SK-N-SH treated with all-trans-retinoic acid at 6 μM for 48 hours (cell line): Measurements from ENCODE around the gene PBX4.

Experiments
- ATAC-seq: fragments of 200-7000 bp; cut with Tn5 transposase; 3 replicates; pipeline ENCODE4 v1.9.1; 2020; ENCODE audit warnings: mild to moderate bottlenecking, moderate library complexity
- ARNTL ChIP-seq: fragments of 450-650 bp; formaldehyde crosslinking; IDR thresholded peaks from 2 replicates; pipeline ENCODE4 v1.5.0; 2020; ENCODE audit warnings: low read depth, mild to moderate bottlenecking, moderate library complexity, borderline replicate concordance
- BACH2 ChIP-seq: fragments of 250-450 bp; sonication (Bioruptor Pico); IDR thresholded peaks from 2 replicates; pipeline ENCODE4 v1.9.0; 2021; ENCODE audit warnings: mild to moderate bottlenecking, borderline replicate concordance
- CREB5 ChIP-seq: fragments of 250-450 bp; sonication (Bioruptor Pico); IDR thresholded peaks from 2 replicates; pipeline ENCODE4 v1.5.1; 2020; ENCODE audit warnings: low read depth, mild to moderate bottlenecking, moderate library complexity
- CSDC2 ChIP-seq: fragments of 250-450 bp; sonication (Bioruptor Pico); IDR thresholded peaks from 2 replicates; pipeline ENCODE4 v1.5.0; 2020; ENCODE audit warnings: mild to moderate bottlenecking, moderate library complexity
- ESRRG ChIP-seq: fragments of 250-450 bp; sonication (Bioruptor Pico); IDR thresholded peaks from 2 replicates; pipeline ENCODE4 v1.6.1; 2021; ENCODE audit warnings: mild to moderate bottlenecking
- GLIS3 ChIP-seq: fragments of 250-450 bp; sonication (Bioruptor Pico); IDR thresholded peaks from 2 replicates; pipeline ENCODE4 v1.5.0; 2020; ENCODE audit warnings: mild to moderate bottlenecking, moderate library complexity
- ISL1 ChIP-seq: fragments of 250-450 bp; sonication (Bioruptor Pico); IDR thresholded peaks from 2 replicates; pipeline ENCODE4 v2.1.2; 2022; ENCODE audit warnings: mild to moderate bottlenecking, moderate library complexity
- OSR1 ChIP-seq: fragments of 250-450 bp; sonication (Bioruptor Pico); IDR thresholded peaks from 2 replicates; pipeline ENCODE4 v1.8.0; 2022; ENCODE audit warnings: moderate library complexity, mild to moderate bottlenecking, inconsistent platforms
- PATZ1 ChIP-seq: fragments of 250-450 bp; sonication (Bioruptor Pico); IDR thresholded peaks from 2 replicates; pipeline ENCODE4 v1.8.0; 2020; ENCODE audit warnings: mild to moderate bottlenecking, moderate library complexity, borderline replicate concordance
- POU6F1 ChIP-seq: fragments of 250-450 bp; sonication (Bioruptor Pico); IDR thresholded peaks from 2 replicates; pipeline ENCODE4 v1.8.0; 2021; ENCODE audit warnings: low read depth, mild to moderate bottlenecking, moderate library complexity, borderline replicate concordance
- PPARA ChIP-seq: fragments of 250-450 bp; sonication (Bioruptor Pico); IDR thresholded peaks from 2 replicates; pipeline ENCODE4 v1.5.0; 2020; ENCODE audit warnings: mild to moderate bottlenecking, borderline replicate concordance
- RARB ChIP-seq: fragments of 250-450 bp; sonication (Bioruptor Pico); IDR thresholded peaks from 2 replicates; pipeline ENCODE4 v1.8.0; 2021; ENCODE audit warnings: mild to moderate bottlenecking, moderate library complexity
- TCF4 ChIP-seq: fragments of 250-450 bp; sonication (Bioruptor Pico); IDR thresholded peaks from 2 replicates; pipeline ENCODE4 v1.8.0; 2021; ENCODE audit warnings: mild to moderate bottlenecking, moderate library complexity, borderline replicate concordance
- TOX ChIP-seq: fragments of 250-450 bp; sonication (Bioruptor Pico); IDR thresholded peaks from 2 replicates; pipeline ENCODE4 v1.8.0; 2021; ENCODE audit warnings: mild to moderate bottlenecking, moderate library complexity, borderline replicate concordance
- TSHZ2 ChIP-seq: fragments of 250-450 bp; sonication (Bioruptor Pico); IDR thresholded peaks from 2 replicates; pipeline ENCODE4 v1.5.0; 2020; ENCODE audit warnings: mild to moderate bottlenecking, moderate library complexity
- ZC3H10 ChIP-seq: fragments of 250-450 bp; sonication (Bioruptor Pico); IDR thresholded peaks from 2 replicates; pipeline ENCODE4 v1.5.1; 2021; ENCODE audit warnings: mild to moderate bottlenecking, moderate library complexity
- ZFP3 ChIP-seq: fragments of 250-450 bp; sonication (Bioruptor Pico); IDR thresholded peaks from 2 replicates; pipeline ENCODE4 v1.5.0; 2020; ENCODE audit warnings: mild to moderate bottlenecking, moderate library complexity
- ZFP30 ChIP-seq: fragments of 450-650 bp; formaldehyde crosslinking; IDR thresholded peaks from 2 replicates; pipeline ENCODE4 v1.5.0; 2022; ENCODE audit warnings: mild to moderate bottlenecking, moderate library complexity
- ZNF565 ChIP-seq: fragments of 450-650 bp; formaldehyde crosslinking; conservative IDR thresholded peaks from 2 replicates; pipeline ENCODE4 v1.5.0; 2020; ENCODE audit warnings: low read depth, mild to moderate bottlenecking, moderate library complexity
- ZNF70 ChIP-seq: fragments of 450-650 bp; formaldehyde crosslinking; IDR thresholded peaks from 2 replicates; pipeline ENCODE4 v1.5.0; 2020; ENCODE audit warnings: mild to moderate bottlenecking, moderate library complexity
- ZNF8 ChIP-seq: fragments of 450-650 bp; formaldehyde crosslinking; IDR thresholded peaks from 2 replicates; pipeline ENCODE4 v1.5.0; 2020; ENCODE audit warnings: mild to moderate bottlenecking, moderate library complexity

The PBX4 gene

GRCh38 chr19:19561946-19562664 is 56.4 kb downstream of the PBX4 start:
- no peak for ATAC-seq
- TF ChIP-seq ZFP3 (CRISPR knock-in tag): no peak
- TF ChIP-seq ZFP30 (CRISPR knock-in tag): no peak
- no peak for TF ChIP-seq GLIS3 (CRISPR knock-in tag)
- TF ChIP-seq TSHZ2 (CRISPR knock-in tag): no peak
- no peak for TF ChIP-seq TOX (CRISPR knock-in tag)
- TF ChIP-seq PATZ1: no peak
- TF ChIP-seq ZNF70 (CRISPR knock-in tag): no peak
- TF ChIP-seq ARNTL: no peak
- no peak for TF ChIP-seq ZNF8 (CRISPR knock-in tag)
- TF ChIP-seq BACH2 (CRISPR knock-in tag): no peak
- no peak for TF ChIP-seq RARB (CRISPR knock-in tag)

- no peak for ATAC-seq
- TF ChIP-seq PPARA (no peak), ZNF70 (CRISPR knock-in tag) (no peak), ISL1 (CRISPR knock-in tag) (no peak), ESRRG (CRISPR knock-in tag) (no peak), CREB5 (CRISPR knock-in tag) (no peak), TCF4 (CRISPR knock-in tag) (no peak), ARNTL (no peak), ZNF565 (CRISPR knock-in tag) (no peak), GLIS3 (CRISPR knock-in tag) (no peak)
These were observed 58.6 kb downstream of the PBX4 start for GRCh38 chr19:19559931-19560330.

GRCh38 chr19:19558636-19559035 is 59.9 kb downstream of the PBX4 start:
- ATAC-seq: no peak
- TF ChIP-seq POU6F1 (CRISPR knock-in tag) (no peak), ZC3H10 (CRISPR knock-in tag) (no peak), PATZ1 (no peak), ZNF565 (CRISPR knock-in tag) (no peak), ZFP30 (CRISPR knock-in tag) (no peak), BACH2 (CRISPR knock-in tag) (no peak), ZFP3 (CRISPR knock-in tag) (no peak), RARB (CRISPR knock-in tag) (no peak), GLIS3 (CRISPR knock-in tag) (no peak), OSR1 (CRISPR knock-in tag) (no peak), TCF4 (CRISPR knock-in tag) (no peak), CSDC2 (CRISPR knock-in tag) (no peak)
